Astrocyte (in vitro differentiated cells and primary cell): ENCODE results near the gene FAM24A. TPM values are rescaled to one million over a fixed set of nuclear protein-coding genes. Genes with fewer than 3 reads are reported as not detected.
A peak's percentile ranks its signal among the peaks of the same experiment; 100 is the strongest.

Experiments
- DNase-seq: peaks from one replicate; pipeline ENCODE4 v3.0.0-alpha.2; 2010; ENCODE audit warnings: low read depth
- FAIRE-seq: peaks from 2 replicates; lab custom pipeline; 2011; peaks lifted over from hg19 to GRCh38; lab: Jason Lieb, UNC
- H2AFZ ChIP-seq: 2 replicates; pipeline ENCODE4 v1.6.0; 2012; ENCODE audit warnings: low read depth, low read length, inconsistent platforms
- H3K27ac ChIP-seq: 2 replicates; pipeline ENCODE4 v1.5.1; 2011; ENCODE audit warnings: low read depth, low read length, inconsistent platforms
- H3K27me3 ChIP-seq: 2 replicates; pipeline ENCODE4 v1.6.0; 2011; ENCODE audit warnings: low read length, inconsistent platforms; ENCODE audit not compliant: insufficient read depth
- H3K36me3 ChIP-seq: 2 replicates; pipeline ENCODE4 v1.5.1; 2011; ENCODE audit warnings: low read length, inconsistent platforms; ENCODE audit not compliant: insufficient read depth
- H3K4me1 ChIP-seq: 2 replicates; pipeline ENCODE4 v1.5.1; 2011; ENCODE audit warnings: low read length, inconsistent platforms; ENCODE audit not compliant: insufficient read depth
- H3K4me2 ChIP-seq: 2 replicates; pipeline ENCODE4 v1.6.0; 2012; ENCODE audit warnings: low read length, inconsistent platforms
- H3K4me3 ChIP-seq: 2 replicates; pipeline ENCODE4 v1.5.1; 2011; ENCODE audit warnings: low read depth, mild to moderate bottlenecking, low read length, inconsistent platforms; ENCODE audit not compliant: insufficient read depth
- H3K79me2 ChIP-seq: 2 replicates; pipeline ENCODE4 v1.6.0; 2012; ENCODE audit warnings: mild to moderate bottlenecking, low read length, inconsistent platforms; ENCODE audit not compliant: insufficient read depth
- H3K9ac ChIP-seq: 2 replicates; pipeline ENCODE4 v1.6.0; 2012; ENCODE audit warnings: mild to moderate bottlenecking, low read length, inconsistent platforms
- H3K9me3 ChIP-seq: 2 replicates; pipeline ENCODE4 v1.5.1; 2012; ENCODE audit warnings: low read depth, mild to moderate bottlenecking, low read length, inconsistent platforms; ENCODE audit not compliant: insufficient read depth
- H4K20me1 ChIP-seq: 2 replicates; pipeline ENCODE4 v1.6.0; 2012; ENCODE audit warnings: low read length, inconsistent platforms; ENCODE audit not compliant: insufficient read depth
- H3K27ac Mint-ChIP-seq: one replicate; pipeline ENCODE4 v1.8.0; 2021; ENCODE audit warnings: mild to moderate bottlenecking, mixed read lengths; ENCODE audit not compliant: unreplicated experiment
- H3K27me3 Mint-ChIP-seq: one replicate; pipeline ENCODE4 v1.8.0; 2021; ENCODE audit warnings: low read depth, mixed read lengths; ENCODE audit not compliant: unreplicated experiment
- H3K36me3 Mint-ChIP-seq: one replicate; pipeline ENCODE4 v1.8.0; 2021; ENCODE audit warnings: low read depth, mixed read lengths; ENCODE audit not compliant: unreplicated experiment
- H3K4me1 Mint-ChIP-seq: one replicate; pipeline ENCODE4 v1.8.0; 2021; ENCODE audit warnings: low read depth, mixed read lengths; ENCODE audit not compliant: unreplicated experiment
- H3K4me3 Mint-ChIP-seq: one replicate; pipeline ENCODE4 v1.8.0; 2021; ENCODE audit warnings: mild to moderate bottlenecking, moderate library complexity, mixed read lengths; ENCODE audit not compliant: unreplicated experiment
- H3K9me3 Mint-ChIP-seq: one replicate; pipeline ENCODE4 v1.8.0; 2021; ENCODE audit warnings: mild to moderate bottlenecking, mixed read lengths; ENCODE audit not compliant: unreplicated experiment
- EZH2 ChIP-seq: IDR thresholded peaks from 2 replicates; pipeline ENCODE4 v1.6.1; 2012; ENCODE audit warnings: mild to moderate bottlenecking, low read length, inconsistent platforms; ENCODE audit not compliant: insufficient read depth
- total RNA-seq: library from RNA; stranded (reverse); gene quantifications from 2 replicates; pipeline ENCODE4 v1.2.1, GENCODE V29; 2021
- TF ChIP-seq, protein P1 (sequence below): IDR thresholded peaks from 2 replicates; pipeline ENCODE4 v1.5.1; 2011; ENCODE audit warnings: low read depth, mild to moderate bottlenecking, inconsistent platforms, low read length, moderate library complexity; ENCODE audit not compliant: insufficient read depth

Gene FAM24A
- total RNA-seq, 1 donor from 2014 or later, result not detected

- Mint-ChIP-seq H3K9me3 (peaks cover 9% of the 10 kb centered on the region), H3K4me1 (peaks cover 18% of the 10 kb centered on the region), H3K4me3 (no peak overlapping the region), H3K36me3 (peaks cover 3% of the 10 kb centered on the region), H3K27ac (no peak overlapping the region), H3K27me3 (no peaks in the 10 kb centered on the region)
- DNase-seq (no peak), FAIRE-seq (no peak)
- no peaks in the 10 kb centered on the region for H3K36me3 ChIP-seq
- no peaks in the 10 kb centered on the region for H4K20me1 ChIP-seq
- H3K4me3 ChIP-seq, result no peak overlapping the region
- TF ChIP-seq EZH2, result no peak
- TF ChIP-seq, protein P1, sequence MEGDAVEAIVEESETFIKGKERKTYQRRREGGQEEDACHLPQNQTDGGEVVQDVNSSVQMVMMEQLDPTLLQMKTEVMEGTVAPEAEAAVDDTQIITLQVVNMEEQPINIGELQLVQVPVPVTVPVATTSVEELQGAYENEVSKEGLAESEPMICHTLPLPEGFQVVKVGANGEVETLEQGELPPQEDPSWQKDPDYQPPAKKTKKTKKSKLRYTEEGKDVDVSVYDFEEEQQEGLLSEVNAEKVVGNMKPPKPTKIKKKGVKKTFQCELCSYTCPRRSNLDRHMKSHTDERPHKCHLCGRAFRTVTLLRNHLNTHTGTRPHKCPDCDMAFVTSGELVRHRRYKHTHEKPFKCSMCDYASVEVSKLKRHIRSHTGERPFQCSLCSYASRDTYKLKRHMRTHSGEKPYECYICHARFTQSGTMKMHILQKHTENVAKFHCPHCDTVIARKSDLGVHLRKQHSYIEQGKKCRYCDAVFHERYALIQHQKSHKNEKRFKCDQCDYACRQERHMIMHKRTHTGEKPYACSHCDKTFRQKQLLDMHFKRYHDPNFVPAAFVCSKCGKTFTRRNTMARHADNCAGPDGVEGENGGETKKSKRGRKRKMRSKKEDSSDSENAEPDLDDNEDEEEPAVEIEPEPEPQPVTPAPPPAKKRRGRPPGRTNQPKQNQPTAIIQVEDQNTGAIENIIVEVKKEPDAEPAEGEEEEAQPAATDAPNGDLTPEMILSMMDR, result no peak
- no peaks in the 10 kb centered on the region for H3K27me3 ChIP-seq
- H3K4me2 ChIP-seq, result no peak overlapping the region
- H3K79me2 ChIP-seq, result peaks cover 64% of the 10 kb centered on the region
- no peak overlapping the region for H3K27ac ChIP-seq
- H2AFZ ChIP-seq, result no peak overlapping the region
- H3K9ac ChIP-seq, result no peak overlapping the region
- H3K4me1 ChIP-seq, result peaks cover 21% of the 10 kb centered on the region
- H3K9me3 ChIP-seq, result no peaks in the 10 kb centered on the region
These were observed 46.9 kb upstream of the FAM24A start for GRCh38 chr10:122863216-122864193.

DNA sequence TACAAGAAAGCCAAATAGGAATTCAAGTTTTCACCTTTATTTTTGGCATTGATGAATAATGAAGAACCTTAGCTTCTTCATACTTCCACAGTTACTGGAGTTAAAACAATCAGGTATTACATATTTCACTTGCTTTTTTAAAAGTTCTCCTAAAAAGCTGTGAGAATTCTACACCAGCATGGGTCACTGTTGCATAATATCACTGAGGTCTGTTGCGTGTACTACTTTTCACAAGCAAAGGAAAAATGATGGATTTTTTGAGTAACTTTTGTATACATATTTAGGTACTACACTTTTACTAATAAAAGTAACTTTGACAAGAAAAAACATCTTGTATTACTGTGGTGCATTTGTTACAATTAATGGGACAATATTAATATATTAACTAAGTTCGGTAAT is 46.2 kb upstream of the FAM24A start:
- Histone ChIP-seq H3K9ac (no peak overlapping the region), H3K27me3 (no peaks in the 10 kb centered on the region), H3K36me3 (no peaks in the 10 kb centered on the region), H3K79me2 (peaks cover 57% of the 10 kb centered on the region), H4K20me1 (no peaks in the 10 kb centered on the region), H3K4me1 (peaks cover 21% of the 10 kb centered on the region), H3K9me3 (no peaks in the 10 kb centered on the region), H3K4me3 (no peak overlapping the region), H3K27ac (no peak overlapping the region), H2AFZ (no peak overlapping the region), H3K4me2 (no peak overlapping the region)
- TF ChIP-seq, protein P1, result no peak
- TF ChIP-seq EZH2, result no peak
- FAIRE-seq, result no peak
- Mint-ChIP-seq H3K4me3 (no peak overlapping the region), H3K9me3 (peaks cover 11% of the 10 kb centered on the region), H3K27me3 (no peaks in the 10 kb centered on the region), H3K36me3 (no peaks in the 10 kb centered on the region), H3K4me1 (peaks cover 18% of the 10 kb centered on the region), H3K27ac (no peak overlapping the region)
- DNase-seq, result no peak

DNA sequence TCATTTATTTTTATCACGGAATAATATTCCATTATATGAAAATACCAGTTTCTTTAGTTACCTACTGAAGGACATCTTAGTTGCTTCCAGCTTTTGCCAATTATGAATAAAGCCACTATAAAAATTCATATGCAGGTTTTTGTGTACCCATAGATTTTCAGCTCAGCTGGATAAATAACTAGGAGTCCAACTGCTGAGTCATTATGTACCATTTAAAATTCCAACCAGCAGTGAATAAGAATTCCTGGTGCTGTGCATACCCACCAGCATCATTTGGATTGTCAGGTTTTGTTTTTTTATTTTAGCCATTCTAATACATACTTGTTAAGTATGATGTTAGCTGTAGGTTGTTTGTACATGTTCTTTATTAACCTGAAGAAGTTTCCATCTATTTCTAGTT is 45.5 kb upstream of the FAM24A start:
- H3K27me3 ChIP-seq, result no peaks in the 10 kb centered on the region
- no peak overlapping the region for H3K4me3 ChIP-seq
- no peak overlapping the region for H3K9ac ChIP-seq
- no peaks in the 10 kb centered on the region for H4K20me1 ChIP-seq
- TF ChIP-seq, protein P1, result no peak
- TF ChIP-seq EZH2, result no peak
- peak overlapping the region; percentile 13 for H3K4me2 ChIP-seq
- no peaks in the 10 kb centered on the region for H3K36me3 Mint-ChIP-seq
- H3K9me3 ChIP-seq, result no peaks in the 10 kb centered on the region
- H2AFZ ChIP-seq, result no peak overlapping the region
- H3K27ac ChIP-seq, result peak overlapping the region; percentile 37
- FAIRE-seq (no peak), DNase-seq (peak; percentile 41)
- H3K4me3 Mint-ChIP-seq, result no peak overlapping the region
- peaks cover 50% of the 10 kb centered on the region for H3K79me2 ChIP-seq
- peaks cover 18% of the 10 kb centered on the region for H3K4me1 Mint-ChIP-seq
- no peaks in the 10 kb centered on the region for H3K36me3 ChIP-seq
- peaks cover 12% of the 10 kb centered on the region for H3K9me3 Mint-ChIP-seq
- peak overlapping the region; percentile 1 for H3K27ac Mint-ChIP-seq
- H3K4me1 ChIP-seq, result peaks cover 21% of the 10 kb centered on the region
- no peaks in the 10 kb centered on the region for H3K27me3 Mint-ChIP-seq
